ENCODE data around the gene PHLDB1. TPM values are rescaled to one million over a fixed set of nuclear protein-coding genes. Genes with fewer than 3 reads are reported as not detected.

The PHLDB1 gene
- total RNA-seq, 1 donor from 2014 or later, result 63.1 TPM

DNA sequence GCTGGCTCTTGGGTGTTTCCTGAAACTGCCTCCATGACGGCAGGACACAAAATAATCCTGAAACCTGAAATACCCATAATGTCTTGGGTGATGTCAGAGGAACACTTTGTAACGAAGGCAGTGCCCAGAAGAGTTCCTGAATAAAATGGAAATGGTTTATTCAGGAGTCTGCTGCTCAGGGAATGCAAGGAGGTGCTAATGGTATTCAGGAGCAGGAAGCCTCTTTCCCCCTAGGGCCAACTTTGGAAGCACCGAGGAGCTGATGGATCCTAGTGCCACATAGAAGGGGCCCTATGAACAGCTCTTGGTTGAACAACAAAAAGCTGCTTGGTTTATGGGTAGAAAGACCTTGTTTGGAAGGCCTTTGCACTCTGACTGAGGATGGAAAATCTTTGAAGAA lies 56.5 kb downstream of the PHLDB1 start:
- TF ChIP-seq, protein P1, sequence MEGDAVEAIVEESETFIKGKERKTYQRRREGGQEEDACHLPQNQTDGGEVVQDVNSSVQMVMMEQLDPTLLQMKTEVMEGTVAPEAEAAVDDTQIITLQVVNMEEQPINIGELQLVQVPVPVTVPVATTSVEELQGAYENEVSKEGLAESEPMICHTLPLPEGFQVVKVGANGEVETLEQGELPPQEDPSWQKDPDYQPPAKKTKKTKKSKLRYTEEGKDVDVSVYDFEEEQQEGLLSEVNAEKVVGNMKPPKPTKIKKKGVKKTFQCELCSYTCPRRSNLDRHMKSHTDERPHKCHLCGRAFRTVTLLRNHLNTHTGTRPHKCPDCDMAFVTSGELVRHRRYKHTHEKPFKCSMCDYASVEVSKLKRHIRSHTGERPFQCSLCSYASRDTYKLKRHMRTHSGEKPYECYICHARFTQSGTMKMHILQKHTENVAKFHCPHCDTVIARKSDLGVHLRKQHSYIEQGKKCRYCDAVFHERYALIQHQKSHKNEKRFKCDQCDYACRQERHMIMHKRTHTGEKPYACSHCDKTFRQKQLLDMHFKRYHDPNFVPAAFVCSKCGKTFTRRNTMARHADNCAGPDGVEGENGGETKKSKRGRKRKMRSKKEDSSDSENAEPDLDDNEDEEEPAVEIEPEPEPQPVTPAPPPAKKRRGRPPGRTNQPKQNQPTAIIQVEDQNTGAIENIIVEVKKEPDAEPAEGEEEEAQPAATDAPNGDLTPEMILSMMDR (conservative IDR thresholded peaks at IDR 0.05), result no peak
- Mint-ChIP-seq H3K4me1 (ENCODE audit: unreplicated experiment) (peaks cover 8% of the 10 kb centered on the region), H3K36me3 (no peaks in the 10 kb centered on the region), H3K27me3 (no peaks in the 10 kb centered on the region), H3K27ac (no peak overlapping the region), H3K4me3 (no peak overlapping the region), H3K9me3 (no peaks in the 10 kb centered on the region)
- DNase-seq (ENCODE audit: extremely low spot score, unreplicated experiment), result no peak

DNA sequence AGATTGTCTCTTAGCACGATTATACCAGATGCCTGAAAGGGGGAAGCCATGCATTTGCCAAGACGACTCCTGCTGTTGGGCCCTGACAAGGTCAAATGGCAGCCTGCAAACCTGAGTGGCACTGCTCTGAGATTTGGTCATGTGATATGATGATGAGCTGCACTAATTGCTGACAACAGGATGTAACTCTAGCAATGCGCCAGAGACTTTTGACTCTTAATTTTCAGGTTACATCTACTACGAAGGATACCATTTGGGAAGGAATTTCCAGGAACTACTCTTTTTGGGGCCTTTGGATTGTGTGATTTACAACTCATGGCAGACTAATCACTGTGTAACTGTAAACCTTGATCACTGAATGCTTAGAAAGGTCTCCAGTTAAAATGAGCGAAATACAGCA lies 59.0 kb downstream of the PHLDB1 start:
- no peaks in the 10 kb centered on the region for H3K9me3 Mint-ChIP-seq
- no peak overlapping the region for H3K27ac Mint-ChIP-seq
- H3K36me3 Mint-ChIP-seq, result no peaks in the 10 kb centered on the region
- TF ChIP-seq, protein P1 (conservative IDR thresholded peaks at IDR 0.05), result no peak
- DNase-seq (ENCODE audit: extremely low spot score, unreplicated experiment), result no peak
- no peaks in the 10 kb centered on the region for H3K27me3 Mint-ChIP-seq
- H3K4me1 Mint-ChIP-seq (ENCODE audit: unreplicated experiment), result peaks cover 8% of the 10 kb centered on the region
- no peak overlapping the region for H3K4me3 Mint-ChIP-seq

GRCh38 chr11:118670063-118670462 lies 62.6 kb downstream of the PHLDB1 start:
- H3K9me3 Mint-ChIP-seq, result no peaks in the 10 kb centered on the region
- no peaks in the 10 kb centered on the region for H3K27me3 Mint-ChIP-seq
- TF ChIP-seq, protein P1 (conservative IDR thresholded peaks at IDR 0.05), result no peak
- H3K4me1 Mint-ChIP-seq (ENCODE audit: unreplicated experiment), result peaks cover 11% of the 10 kb centered on the region
- no peak overlapping the region for H3K4me3 Mint-ChIP-seq
- no peaks in the 10 kb centered on the region for H3K36me3 Mint-ChIP-seq
- DNase-seq (ENCODE audit: extremely low spot score, unreplicated experiment), result no peak
- peak overlapping the region; percentile 77 for H3K27ac Mint-ChIP-seq

GRCh38 chr11:118671254-118671653 lies 63.8 kb downstream of the PHLDB1 start:
- no peaks in the 10 kb centered on the region for H3K9me3 Mint-ChIP-seq
- no peaks in the 10 kb centered on the region for H3K36me3 Mint-ChIP-seq
- peaks cover 9% of the 10 kb centered on the region for H3K4me1 Mint-ChIP-seq (ENCODE audit: unreplicated experiment)
- no peaks in the 10 kb centered on the region for H3K27me3 Mint-ChIP-seq
- H3K4me3 Mint-ChIP-seq, result no peak overlapping the region
- H3K27ac Mint-ChIP-seq, result no peak overlapping the region
- no peak for DNase-seq (ENCODE audit: extremely low spot score, unreplicated experiment)
- TF ChIP-seq, protein P1 (conservative IDR thresholded peaks at IDR 0.05), result no peak

GRCh38 chr11:118672846-118673245 lies 65.4 kb downstream of the PHLDB1 start:
- DNase-seq (ENCODE audit: extremely low spot score, unreplicated experiment), result no peak
- no peak overlapping the region for H3K27ac Mint-ChIP-seq
- H3K27me3 Mint-ChIP-seq, result no peaks in the 10 kb centered on the region
- H3K4me1 Mint-ChIP-seq (ENCODE audit: unreplicated experiment), result peaks cover 6% of the 10 kb centered on the region
- no peaks in the 10 kb centered on the region for H3K36me3 Mint-ChIP-seq
- peak overlapping the region; percentile 16 for H3K4me3 Mint-ChIP-seq
- TF ChIP-seq, protein P1 (conservative IDR thresholded peaks at IDR 0.05), result peak; percentile 37
- H3K9me3 Mint-ChIP-seq, result no peaks in the 10 kb centered on the region

Data from type B pancreatic cell (in vitro differentiated cells).